ENCODE measurements around the gene ZP1.

ZP1 gene

GRCh38 chr11:60889869-60890311, 22.5 kb downstream of the ZP1 start:
- CTCF ChIA-PET = interaction anchor here (1.1 kb wide), 1 partner anchor 9 kb away, joined by 5 read pairs; no protein-coding TSS in a partner anchor
- TF ChIP-seq, protein P1, sequence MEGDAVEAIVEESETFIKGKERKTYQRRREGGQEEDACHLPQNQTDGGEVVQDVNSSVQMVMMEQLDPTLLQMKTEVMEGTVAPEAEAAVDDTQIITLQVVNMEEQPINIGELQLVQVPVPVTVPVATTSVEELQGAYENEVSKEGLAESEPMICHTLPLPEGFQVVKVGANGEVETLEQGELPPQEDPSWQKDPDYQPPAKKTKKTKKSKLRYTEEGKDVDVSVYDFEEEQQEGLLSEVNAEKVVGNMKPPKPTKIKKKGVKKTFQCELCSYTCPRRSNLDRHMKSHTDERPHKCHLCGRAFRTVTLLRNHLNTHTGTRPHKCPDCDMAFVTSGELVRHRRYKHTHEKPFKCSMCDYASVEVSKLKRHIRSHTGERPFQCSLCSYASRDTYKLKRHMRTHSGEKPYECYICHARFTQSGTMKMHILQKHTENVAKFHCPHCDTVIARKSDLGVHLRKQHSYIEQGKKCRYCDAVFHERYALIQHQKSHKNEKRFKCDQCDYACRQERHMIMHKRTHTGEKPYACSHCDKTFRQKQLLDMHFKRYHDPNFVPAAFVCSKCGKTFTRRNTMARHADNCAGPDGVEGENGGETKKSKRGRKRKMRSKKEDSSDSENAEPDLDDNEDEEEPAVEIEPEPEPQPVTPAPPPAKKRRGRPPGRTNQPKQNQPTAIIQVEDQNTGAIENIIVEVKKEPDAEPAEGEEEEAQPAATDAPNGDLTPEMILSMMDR (conservative IDR thresholded peaks at IDR 0.05; ENCODE audit: low read depth) = no peak
- H3K27ac ChIP-seq = peak overlapping the region; percentile 19; the same call in 1 of the 2 replicates
- no peak for DNase-seq (ENCODE audit: low spot score)
- POLR2A ChIA-PET (ENCODE audit: low non-redundant PET) = no interaction called here

GRCh38 chr11:60890696-60891095, 23.4 kb downstream of the ZP1 start:
- TF ChIP-seq, protein P1 (conservative IDR thresholded peaks at IDR 0.05; ENCODE audit: low read depth) = no peak
- ChIA-PET CTCF (no interaction called here), POLR2A (ENCODE audit: low non-redundant PET) (no interaction called here)
- DNase-seq (ENCODE audit: low spot score) = no peak
- no peak overlapping the region for H3K27ac ChIP-seq

DNA sequence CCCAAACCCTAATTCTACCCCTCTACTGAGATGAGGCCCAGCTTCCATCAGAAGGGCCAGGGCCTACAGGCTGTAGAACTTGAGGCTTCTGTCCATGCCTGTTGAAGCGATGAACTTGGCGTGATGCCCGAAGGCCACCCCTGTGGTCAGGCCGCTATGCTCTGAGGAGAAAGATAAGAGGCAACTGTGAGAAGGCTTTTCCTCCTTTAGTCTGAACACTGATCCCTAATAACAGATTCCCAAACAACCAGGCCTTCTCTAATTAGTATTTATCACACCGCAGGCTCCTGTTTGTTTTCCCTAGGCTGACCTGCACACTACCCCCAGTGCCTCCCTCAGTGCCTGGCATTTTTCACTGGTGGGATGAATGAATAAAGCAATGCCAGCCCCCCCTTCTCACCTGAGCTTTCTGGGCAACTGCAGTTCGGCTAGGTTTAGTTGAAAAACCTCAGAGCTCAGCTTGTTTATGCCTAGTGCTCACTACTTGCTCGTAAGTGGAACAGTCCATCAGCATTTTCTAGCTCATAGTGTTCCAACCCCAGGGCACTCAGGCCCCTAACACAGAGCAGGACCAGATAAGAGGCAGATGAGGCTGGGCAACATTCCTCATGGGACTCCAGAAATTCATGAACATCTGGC, 23.9 kb downstream of the ZP1 start:
- TF ChIP-seq, protein P1 (conservative IDR thresholded peaks at IDR 0.05; ENCODE audit: low read depth) = no peak
- ChIA-PET CTCF (no interaction called here), POLR2A (ENCODE audit: low non-redundant PET) (no interaction called here)
- DNase-seq (ENCODE audit: low spot score) = no peak
- no peak overlapping the region for H3K27ac ChIP-seq

GRCh38 chr11:60895687-60896086, 28.3 kb downstream of the ZP1 start:
- ChIA-PET CTCF (interaction anchor here (0.7 to 2.3 kb wide), 2 partner anchors 65 to 123 kb away, joined by 3 to 6 read pairs; no protein-coding TSS in a partner anchor), POLR2A (ENCODE audit: low non-redundant PET) (no interaction called here)
- H3K27ac ChIP-seq = no peak overlapping the region
- no peak for DNase-seq (ENCODE audit: low spot score)
- TF ChIP-seq, protein P1 (conservative IDR thresholded peaks at IDR 0.05; ENCODE audit: low read depth) = no peak

- CTCF ChIA-PET = interaction anchor here (3.1 kb wide), 1 partner anchor 67 kb away, joined by 25 read pairs; no protein-coding TSS in a partner anchor
Measured at GRCh38 chr11:60897496-60897895, 30.2 kb downstream of the ZP1 start.

GRCh38 chr11:60899046-60899936, 31.9 kb downstream of the ZP1 start:
- POLR2A ChIA-PET (ENCODE audit: low non-redundant PET) = interaction anchor here (0.8 kb wide), 1 partner anchor 10 kb away, joined by 3 read pairs; no protein-coding TSS in a partner anchor
- DNase-seq (ENCODE audit: low spot score) = peak; percentile 52
- CTCF ChIA-PET = interaction anchor here (0.6 to 3.1 kb wide), 20 partner anchors 10 to 586 kb away, joined by 3 to 25 read pairs (median 4); no protein-coding TSS in a partner anchor
- TF ChIP-seq, protein P1 (conservative IDR thresholded peaks at IDR 0.05; ENCODE audit: low read depth) = peak; percentile 97
- no peak overlapping the region for H3K27ac ChIP-seq

More at GRCh38 chr11:60897496-60897895, 30.2 kb downstream of the ZP1 start:
- no peak overlapping the region for H3K27ac ChIP-seq
- POLR2A ChIA-PET (ENCODE audit: low non-redundant PET) = no interaction called here
- no peak for DNase-seq (ENCODE audit: low spot score)
- TF ChIP-seq, protein P1 (conservative IDR thresholded peaks at IDR 0.05; ENCODE audit: low read depth) = no peak
